ENCODE results near the gene TBCD.

- TF ChIP-seq HBP1 (CRISPR knock-in tag; IDR thresholded peaks at IDR 0.05) = no peak
- TF ChIP-seq CTCF (IDR thresholded peaks at IDR 0.05 in 2 of 3, conservative IDR thresholded peaks at IDR 0.05 in 1 of 3; ENCODE audit: insufficient read depth in 2 of 3, low read depth in 1 of 3, low read length in 3 of 3) = no peak
- TF ChIP-seq ARID3A (IDR thresholded peaks at IDR 0.05; ENCODE audit: borderline replicate concordance, low read depth, low read length) = no peak
- TF ChIP-seq POLR2A (conservative IDR thresholded peaks at IDR 0.05) = no peak
- no peak for TF ChIP-seq NFATC3 (IDR thresholded peaks at IDR 0.05)
- 0 out of 2 replicates have a peak, but pooled peaks have one; percentile 40 for TF ChIP-seq PKNOX1 (IDR thresholded peaks at IDR 0.05)
- TF ChIP-seq YY1 (IDR thresholded peaks at IDR 0.05; ENCODE audit: borderline replicate concordance in 1 of 3, control insufficient read depth in 1 of 3, extremely low read depth in 1 of 3, insufficient read depth in 3 of 3, insufficient read length in 1 of 3, insufficient replicate concordance in 2 of 3, low read depth in 1 of 3, low read length in 2 of 3) = no peak
Observed at GRCh38 chr17:82920150-82920549, 168.3 kb downstream of the TBCD start.
